GF-D8 (cell line): ENCODE measurements around the gene MTHFSD.
"Not testable (repeated sequence)": the region's sequence is repeated elsewhere in the genome, so short reads cannot be mapped to it uniquely, and the experiment has no call there.

ENCODE experiments used
- DNase-seq: peaks from one replicate; lab custom pipeline; 2025; lab: John Stamatoyannopoulos, UW

Gene MTHFSD, protein sequence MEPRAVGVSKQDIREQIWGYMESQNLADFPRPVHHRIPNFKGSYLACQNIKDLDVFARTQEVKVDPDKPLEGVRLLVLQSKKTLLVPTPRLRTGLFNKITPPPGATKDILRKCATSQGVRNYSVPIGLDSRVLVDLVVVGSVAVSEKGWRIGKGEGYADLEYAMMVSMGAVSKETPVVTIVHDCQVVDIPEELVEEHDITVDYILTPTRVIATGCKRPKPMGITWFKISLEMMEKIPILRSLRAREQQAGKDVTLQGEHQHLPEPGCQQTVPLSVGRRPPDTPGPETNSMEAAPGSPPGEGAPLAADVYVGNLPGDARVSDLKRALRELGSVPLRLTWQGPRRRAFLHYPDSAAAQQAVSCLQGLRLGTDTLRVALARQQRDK

DNA sequence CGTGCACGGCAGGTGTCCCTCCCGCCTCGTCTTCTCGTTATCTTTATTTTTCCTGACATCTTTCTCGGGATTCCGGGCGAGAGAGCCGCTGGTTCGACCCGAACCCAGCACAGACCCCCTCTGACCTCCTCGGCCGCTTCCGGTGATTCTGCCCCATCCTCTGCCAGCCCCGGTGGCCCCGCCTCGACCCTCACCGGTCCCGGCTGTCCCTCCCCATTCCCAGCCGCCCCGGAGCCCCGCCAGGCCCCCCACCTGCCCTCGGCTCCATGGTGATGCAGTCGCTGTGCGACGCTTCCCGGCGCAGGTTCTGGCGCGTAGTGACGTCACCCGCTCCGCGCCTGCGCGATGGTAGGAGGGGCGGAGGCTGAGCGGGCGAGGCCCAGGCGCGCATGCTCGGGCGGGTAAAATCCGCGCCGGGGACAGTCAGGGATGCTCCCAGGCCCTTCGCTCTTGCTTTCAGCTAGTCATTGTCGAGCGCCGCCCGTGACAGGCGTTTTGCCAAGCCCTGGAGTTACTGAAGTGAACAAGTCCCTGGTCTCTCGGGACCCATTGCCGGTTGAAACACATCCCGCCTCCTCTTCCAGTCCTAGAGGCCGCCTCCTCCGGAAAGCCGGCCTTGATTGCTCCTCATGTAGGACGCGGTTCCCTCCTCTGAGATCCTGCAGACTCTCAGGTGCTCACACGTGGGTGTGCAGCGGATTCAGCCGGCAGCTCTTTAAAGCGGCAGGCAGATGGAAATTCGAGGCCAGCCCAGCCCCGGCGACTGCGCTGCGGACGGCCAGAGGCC, at the start of gene MTHFSD:
TSS of gene MTHFSD (minus strand) at position 319 of the 787 bp plus-strand sequence. CDS start at position 268, 51 bp downstream.
- peak; percentile 54 for DNase-seq

DNA sequence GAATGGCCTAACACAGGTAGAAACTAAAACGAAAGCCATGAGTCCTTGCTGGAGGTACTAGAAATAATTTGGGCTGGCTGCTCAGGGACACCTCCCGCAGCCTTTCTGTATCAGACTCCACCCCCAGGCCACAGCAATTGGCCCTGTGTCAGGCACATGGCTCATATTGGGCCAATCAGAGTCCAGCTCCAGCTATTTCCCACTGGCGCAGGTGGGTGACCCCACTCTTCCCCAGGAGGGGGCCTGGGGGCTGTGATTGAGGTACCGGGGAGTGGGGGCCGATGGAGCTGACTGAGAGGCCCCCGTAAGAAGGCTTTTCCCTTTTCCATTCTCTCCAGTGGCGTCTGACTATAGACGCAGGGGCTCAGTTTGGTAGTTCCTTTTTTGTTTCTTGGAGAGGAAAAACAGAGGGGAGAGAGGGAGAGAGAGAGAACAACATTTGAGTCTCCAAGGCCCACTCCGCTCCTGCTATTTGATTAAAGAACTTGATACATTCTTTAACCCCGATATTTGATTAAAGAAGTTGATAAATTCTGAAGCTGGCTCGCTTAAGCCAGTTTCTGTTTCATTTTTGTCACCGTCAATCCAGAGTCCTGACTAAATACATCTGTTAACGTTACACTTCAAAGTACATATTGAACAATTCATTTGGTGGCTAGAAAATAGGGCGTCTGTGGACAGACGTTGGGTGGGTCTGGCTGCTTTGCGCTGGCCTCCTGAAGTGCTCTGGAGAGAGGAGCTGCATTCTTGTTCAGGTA, 49.6 kb upstream of the MTHFSD start:
- DNase-seq = no peak

DNA sequence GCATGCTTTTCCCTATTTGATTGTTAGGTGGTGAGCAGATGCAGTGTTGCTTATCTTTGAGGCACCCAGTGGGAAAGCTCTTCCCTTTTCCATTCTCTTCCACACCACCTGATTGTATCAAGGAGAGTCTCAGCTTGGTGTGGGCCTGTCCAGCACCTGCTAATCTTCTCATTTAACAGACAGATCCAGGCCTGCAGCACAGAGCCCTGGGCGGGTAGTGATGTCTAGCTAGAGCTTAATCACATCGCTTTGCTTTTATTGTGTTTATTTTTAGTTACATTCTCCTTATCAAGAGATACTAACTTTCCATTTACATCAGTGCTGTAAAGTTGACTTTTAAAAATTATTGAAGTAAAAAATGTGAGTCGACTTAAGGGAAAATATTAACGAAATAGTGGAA, 47.5 kb upstream of the MTHFSD start:
- DNase-seq = no peak

DNA sequence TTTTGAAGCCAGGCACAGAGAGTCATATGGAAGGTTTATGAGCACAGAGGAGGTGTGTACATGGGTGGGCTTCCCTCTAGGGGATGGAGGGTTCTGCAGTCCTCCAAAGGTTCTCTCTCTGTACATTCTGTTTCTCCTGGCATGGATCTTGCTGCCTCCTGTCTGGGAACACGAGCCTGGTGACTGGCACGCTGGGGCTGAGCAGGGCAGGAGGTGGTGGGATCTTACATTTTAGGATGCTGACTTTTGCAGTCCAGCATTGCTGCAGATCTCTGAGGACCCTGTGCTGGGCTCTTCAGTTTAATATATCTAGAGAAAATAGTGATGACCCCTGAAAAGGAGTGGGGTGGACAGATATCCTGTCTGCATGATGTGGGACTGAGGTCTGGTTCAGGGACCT, 46.3 kb upstream of the MTHFSD start:
- no peak for DNase-seq

DNA sequence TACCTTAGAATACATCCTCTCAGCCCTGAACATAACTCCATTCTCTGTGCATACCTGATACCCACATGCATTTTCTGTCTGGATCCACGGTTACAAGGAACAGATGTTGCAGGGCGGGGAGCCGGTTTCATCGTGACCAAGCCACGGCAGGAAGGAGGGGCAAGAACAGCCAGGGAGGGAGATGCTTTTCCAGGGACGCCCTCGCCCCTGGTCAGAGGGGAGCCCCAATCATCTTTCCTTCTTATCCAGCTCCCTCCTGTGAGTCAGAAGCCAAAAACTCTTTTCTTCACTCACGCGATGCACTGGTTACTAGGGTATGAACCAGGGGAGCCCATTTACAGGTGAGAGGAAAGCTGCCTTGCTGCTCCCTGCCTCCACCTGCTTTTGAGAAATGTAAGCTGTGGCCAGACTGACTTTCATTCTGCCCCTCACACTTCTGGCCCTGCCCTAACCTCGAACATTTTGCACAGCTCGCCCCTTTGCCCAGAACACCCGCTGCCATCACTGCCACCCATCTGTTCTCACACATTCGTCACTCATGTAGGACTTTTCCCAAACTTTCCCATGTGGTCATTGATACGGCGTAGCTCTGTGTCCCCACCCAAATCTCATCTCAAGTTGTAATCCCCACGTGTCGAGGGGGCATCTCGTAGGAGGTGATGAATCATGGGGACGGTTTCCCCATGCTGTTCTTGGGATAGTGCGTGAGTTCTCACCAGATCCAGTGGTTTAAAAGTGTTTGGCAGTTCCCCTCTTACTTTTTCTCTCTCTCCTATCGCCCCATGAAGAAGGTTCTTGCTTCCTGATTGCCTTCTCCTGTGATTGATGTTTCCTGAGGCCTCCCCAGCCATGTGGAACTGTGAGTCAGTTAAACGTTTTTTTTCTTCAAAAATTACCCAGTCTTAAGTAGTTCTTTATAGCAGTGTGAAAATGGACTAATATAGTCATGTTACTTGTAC, 43.9 kb upstream of the MTHFSD start:
- no peak for DNase-seq

DNA sequence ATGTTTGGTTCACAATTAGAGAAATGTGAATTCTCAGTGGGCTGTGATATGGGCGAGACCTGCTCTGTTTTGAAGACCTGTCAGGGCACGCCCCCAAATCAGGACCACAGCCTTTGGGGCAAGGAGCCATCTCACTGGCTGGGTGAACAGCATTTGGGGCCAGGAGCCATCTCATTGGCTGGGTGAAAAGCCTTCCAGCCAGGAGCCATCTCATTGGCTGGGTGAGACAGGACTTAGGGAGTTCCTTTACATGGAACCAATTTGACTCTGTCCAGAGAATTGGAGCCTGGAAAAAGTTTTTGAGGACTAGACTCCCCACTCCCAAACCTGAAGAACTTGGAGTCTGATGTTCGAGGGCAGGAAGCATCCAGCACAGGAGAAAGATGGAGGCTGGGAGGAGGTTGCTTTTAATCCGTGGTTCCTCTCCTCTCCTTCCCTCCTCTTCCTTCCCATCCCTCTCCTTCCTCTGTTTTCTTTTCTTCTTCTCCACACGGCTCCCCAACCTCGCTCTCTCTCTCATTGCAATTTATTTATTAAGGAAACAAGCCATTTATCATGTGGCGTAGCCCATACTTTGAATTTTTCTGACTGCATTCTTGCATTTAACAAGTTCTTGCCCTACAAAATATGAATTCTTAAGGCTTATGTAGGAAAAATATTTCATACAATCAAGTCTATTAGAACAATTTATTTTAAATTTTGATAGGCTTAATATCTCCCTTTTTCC, 43.0 kb upstream of the MTHFSD start:
- no peak for DNase-seq

DNA sequence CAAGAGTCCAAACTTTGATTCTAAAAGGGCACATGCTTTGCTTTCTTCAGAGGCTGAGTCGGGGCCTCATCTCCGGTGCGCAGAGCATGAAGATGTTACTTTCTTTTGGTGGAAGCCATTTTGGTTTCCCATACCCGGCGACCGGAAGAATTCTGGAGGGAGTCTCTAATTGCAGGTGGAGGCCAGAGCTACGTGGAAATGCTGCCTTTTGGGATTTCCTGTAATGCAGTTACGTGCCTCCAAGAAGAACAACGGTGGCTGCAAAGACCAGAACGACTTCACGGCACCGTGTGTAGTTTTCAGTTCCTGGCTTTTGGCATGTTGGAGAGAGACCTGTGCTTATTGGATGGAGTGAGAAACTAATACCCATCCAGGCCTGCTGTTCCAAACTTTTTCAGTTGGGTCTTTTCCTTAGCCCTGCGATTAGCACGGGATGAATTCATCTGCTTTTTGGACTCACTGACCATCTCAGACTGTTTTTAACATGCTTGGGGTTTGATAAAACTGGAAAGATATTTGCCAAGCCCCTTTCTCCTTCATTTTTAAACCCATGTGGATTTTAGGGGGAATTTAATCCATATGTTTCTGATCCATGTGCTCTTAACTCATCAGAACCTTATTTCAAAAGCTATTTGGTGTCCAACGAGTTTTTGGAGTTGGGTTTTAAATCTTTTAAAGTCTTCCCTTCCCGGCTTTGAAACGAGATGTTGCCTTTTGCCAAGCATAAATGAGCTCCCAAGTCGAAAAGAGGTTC, 42.3 kb upstream of the MTHFSD start:
- no peak for DNase-seq

DNA sequence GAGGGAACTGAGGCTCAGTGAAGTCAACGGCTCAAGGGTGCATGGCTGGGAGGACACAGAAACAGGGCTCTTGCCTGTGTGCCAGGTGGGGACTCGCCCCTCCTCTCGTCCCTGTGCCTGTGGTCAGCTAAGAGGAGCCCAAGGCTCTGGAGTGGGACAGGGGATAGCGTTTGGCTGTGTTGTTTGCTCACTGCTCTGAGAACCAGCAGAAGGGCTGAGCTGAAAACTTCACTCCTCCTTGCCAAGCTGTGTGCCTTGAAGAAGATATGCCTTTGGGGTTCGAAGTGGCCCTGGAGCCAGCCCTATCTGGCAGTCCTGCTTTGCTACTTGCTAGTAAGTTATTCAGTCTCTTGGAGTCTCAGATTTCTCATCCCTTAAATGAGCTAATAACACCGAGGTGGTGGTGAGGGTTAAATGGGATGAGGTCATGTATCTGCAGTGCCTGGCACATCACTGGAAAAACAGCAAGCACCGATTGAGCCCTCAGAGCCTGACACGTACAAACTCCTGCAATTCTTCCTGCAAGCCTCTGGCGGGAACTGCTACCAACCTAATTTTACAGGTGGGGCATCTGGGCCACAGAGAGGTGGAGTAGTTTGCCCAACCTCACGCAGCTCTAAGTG, 41.1 kb upstream of the MTHFSD start:
- DNase-seq = no peak

DNA sequence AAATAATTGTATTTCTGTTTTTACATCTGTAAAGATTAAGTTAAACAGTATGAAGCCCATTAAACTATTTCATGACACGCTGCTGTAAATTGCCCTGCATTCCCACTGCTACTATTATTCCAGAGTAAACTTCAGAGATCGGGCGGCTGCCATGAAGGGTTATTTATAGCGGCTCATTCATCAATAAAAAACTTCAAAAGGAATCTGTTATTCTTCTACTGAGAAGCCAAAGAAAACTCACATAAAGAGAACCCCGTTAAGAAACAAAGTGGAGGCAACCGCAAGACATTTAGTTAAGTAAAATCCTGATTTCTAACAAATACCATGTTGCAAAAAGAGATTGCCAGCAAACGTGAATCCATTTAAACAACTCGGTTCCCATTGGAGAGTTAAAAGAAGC, 39.7 kb upstream of the MTHFSD start:
- DNase-seq = no peak

DNA sequence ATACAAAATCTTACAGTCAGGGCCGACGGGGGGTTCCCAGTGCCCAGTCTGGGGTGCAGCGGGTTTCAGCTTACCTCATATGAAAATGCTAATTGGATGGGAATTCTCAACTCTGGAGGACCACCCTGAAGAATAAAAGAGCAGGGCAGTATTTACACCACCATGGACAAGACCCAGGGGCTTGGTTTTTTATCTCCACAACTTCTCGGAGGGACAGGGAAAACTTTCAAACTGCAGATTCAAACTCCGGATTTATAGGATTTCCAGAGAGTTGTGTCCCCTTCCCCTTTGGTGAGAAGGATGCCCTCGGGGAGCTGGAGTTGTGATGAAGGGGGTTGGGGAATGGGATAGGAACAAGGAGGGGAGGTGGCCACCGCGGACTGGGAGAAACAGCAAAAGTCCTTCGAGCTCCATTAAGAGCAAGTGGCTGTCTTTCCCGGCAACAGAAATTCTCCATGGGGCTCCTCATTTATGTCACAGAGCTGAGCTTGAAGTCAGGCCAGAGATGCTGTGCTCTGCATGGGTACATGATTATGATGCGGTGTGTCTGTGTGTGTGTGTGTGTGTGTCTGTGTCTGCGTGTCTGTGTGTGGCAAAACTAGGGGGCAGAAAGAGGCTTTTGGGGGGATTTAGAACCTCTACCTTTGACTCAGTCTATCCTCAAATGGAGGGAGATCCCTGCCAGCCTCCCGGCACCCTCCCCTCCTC, 39.0 kb upstream of the MTHFSD start:
- no peak for DNase-seq

DNA sequence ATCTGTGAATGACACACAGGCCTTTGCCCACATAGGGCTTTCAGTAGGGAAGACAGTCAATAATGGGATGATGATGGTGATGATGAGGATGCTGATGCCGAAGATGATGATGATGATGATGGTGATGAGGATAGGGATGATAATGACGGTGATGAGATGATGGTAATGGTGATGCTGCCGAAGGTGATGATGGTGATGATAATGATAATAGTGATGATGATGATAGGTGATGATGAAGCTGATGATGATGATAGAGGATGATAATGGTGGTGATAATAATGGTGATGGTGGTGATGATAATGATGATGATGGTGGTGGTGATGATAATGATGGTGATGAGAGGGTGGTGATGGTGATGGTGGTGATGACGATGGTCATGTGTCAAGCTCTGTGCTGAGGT, 36.2 kb upstream of the MTHFSD start:
- DNase-seq = no peak

DNA sequence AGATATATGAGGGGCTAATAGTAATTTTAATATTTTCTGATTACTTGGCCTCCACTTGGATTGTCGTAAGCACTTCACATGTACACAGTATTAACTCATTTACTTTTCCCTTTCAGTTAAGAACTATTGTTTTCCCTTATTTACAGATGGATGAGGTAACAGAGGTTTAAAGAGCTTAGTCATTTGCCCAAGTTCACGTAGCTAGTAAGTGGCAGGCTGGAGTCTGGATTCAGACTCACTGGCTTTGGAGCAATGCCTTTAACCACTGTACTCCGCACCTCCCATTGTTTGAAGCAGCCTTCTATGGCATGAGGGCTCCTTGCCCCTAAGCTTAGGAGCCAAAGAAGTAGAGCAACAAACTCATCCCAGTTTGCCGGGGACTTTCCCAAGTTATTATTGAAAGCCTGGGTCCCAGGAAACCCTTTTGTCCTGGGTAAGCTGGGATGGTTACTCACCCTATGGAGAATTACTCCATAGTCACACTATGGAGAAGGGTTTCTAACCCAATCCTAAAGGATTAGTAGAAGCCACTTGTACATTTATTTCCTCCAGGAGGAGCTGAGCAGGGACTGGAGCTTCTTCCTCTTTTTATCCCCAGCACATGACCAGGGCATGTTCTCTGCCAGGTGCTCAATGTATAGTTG, 35.6 kb upstream of the MTHFSD start:
- DNase-seq = no peak

DNA sequence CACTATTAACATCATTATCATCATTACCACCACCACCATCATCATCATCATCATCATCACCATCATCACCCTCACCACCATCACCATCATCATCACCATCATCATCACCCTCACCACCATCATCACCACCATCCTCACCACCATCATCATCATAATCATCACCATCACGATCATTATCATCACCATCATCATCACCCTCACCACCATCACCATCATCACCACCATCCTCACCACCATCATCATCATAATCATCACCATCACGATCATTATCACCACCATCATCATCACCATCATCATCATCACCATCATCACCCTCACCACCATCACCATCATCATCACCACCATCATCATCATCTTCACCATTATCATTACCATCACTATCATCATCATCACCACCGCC, 32.9 kb upstream of the MTHFSD start:
- not testable (repeated sequence) for DNase-seq

DNA sequence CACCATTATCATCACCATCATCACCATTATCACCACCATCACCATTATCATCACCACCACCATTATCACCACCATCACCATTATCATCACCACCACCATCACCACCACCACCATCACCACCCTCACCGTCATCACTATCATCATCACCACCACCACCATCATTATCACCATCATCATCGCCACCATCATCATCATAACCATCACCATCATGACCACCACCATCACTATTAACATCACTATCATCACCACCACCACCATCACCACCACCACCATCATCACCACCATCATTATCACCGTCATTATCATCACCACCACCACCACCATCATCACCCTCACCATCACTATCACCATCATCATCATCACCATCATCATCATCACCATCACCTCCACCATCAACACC, 32.5 kb upstream of the MTHFSD start:
- no peak for DNase-seq

DNA sequence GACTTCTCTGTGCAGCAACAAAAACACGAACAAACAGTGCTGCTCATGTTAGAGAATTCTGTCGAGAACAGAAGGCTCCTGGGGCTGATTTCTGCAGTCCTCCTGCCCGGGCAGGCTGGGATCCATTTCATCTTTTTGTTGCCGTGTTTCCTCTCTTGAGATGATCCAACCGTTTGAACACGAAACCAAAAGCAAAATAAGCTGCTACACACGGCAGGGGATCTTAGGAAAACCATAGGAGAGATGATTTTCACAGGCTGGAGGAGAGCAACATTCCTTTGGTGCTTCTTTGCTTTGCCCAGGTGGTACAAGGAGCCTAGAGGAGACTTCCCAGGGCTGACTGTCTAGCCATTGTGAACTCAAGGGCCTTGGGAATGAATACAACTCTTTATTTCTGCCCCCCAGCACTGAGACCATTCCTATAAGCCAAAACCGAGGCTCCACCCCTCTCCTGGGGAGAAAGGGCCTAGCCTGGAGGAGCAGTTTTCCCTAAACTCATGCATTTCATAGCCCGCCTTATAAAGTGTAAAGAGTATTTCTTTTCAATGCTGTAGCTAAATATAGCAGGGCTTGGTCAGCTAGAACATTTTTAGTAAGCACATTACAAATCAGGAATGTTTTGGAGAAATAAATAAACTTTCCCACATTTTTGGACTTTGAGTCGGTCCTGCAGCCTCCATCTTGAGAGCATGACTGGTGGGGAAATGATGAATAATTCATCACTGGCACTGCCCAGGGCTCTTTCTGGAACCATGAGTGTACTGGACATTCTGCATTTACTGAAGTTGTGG, 31.0 kb upstream of the MTHFSD start:
- no peak for DNase-seq

DNA sequence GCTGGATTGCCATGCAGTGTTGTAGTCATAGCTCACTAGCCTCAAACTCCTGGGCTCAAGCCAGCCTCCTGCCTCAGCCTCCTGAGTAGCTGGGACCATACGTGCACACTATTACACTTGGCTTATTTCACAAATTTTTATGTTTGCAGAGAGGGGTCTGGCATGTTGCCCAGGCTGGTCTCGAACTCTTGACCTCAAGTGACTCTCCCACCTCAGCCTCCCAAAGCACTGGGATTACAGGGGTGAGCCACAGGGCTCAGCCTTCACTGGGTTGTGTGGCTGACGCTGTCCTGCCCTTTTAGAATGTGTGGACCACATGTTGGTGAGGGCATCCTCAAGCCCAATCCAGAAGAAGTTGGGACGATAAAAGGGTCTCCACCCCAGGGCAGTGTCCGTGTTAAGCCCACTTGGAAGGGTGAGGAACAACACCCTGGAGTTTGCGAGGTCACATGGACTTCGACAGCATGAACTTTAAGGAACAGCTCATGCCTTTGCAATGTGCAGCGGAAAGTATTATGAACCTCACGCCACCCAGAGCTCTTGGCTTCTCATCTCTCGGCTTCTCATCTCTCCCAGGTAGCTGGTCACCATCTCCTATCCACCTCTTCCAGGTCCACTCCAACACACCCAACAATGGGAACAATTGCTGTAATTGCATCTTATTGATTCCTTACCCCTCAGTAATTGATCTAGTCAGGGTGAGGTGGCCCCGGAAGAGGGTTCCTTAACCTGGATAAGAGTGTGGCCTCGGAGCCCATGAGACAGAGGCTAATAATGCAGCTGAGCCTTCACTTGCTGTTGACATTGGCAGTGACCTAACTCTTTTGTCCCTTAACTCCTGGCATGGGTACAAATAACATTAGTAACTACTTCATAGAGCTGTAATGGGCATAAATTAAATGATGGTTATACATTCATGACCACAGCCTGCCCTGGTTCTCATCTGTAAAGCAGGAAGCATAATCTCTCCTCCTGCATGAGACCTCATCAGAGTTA, 30.0 kb upstream of the MTHFSD start:
- no peak for DNase-seq
